GM19395 (cell line): ENCODE results near the gene XRCC2.

Experiments used
- ATAC-seq: cut with Tn5 transposase; IDR thresholded peaks from one replicate; pipeline ENCODE4 v1.9.1; 2021; ENCODE audit warnings: mild to moderate bottlenecking, moderate library complexity; ENCODE audit not compliant: unreplicated experiment

The XRCC2 gene

GRCh38 chr7:152618427-152618826, 57.5 kb downstream of the XRCC2 start:
- no peak for ATAC-seq

GRCh38 chr7:152617056-152617455, 58.9 kb downstream of the XRCC2 start:
- no peak for ATAC-seq

GRCh38 chr7:152615031-152615741, 60.8 kb downstream of the XRCC2 start:
- ATAC-seq, result no peak

- ATAC-seq, result no peak
These were observed 67.3 kb downstream of the XRCC2 start for GRCh38 chr7:152608656-152609055.

GRCh38 chr7:152608208-152608607, 67.7 kb downstream of the XRCC2 start:
- no peak for ATAC-seq

GRCh38 chr7:152607007-152607406, 68.9 kb downstream of the XRCC2 start:
- ATAC-seq, result no peak

GRCh38 chr7:152602962-152603361, 73.0 kb downstream of the XRCC2 start:
- ATAC-seq, result no peak

- no peak for ATAC-seq
These were observed 74.6 kb downstream of the XRCC2 start for GRCh38 chr7:152601305-152601798.

- ATAC-seq, result no peak
These were observed 75.7 kb downstream of the XRCC2 start for GRCh38 chr7:152600266-152600665.

- ATAC-seq, result no peak
These were observed 78.4 kb downstream of the XRCC2 start for GRCh38 chr7:152597507-152597906.

GRCh38 chr7:152596824-152597223, 79.1 kb downstream of the XRCC2 start:
- ATAC-seq, result no peak
